ENCODE measurements around the gene PLPPR1. TPM values are rescaled to one million over a fixed set of nuclear protein-coding genes. Genes with fewer than 3 reads are reported as not detected.

Gene PLPPR1
- polyA plus RNA-seq, 1 of the 3 experiments (the other 2 are of a cell fraction), result not detected

DNA sequence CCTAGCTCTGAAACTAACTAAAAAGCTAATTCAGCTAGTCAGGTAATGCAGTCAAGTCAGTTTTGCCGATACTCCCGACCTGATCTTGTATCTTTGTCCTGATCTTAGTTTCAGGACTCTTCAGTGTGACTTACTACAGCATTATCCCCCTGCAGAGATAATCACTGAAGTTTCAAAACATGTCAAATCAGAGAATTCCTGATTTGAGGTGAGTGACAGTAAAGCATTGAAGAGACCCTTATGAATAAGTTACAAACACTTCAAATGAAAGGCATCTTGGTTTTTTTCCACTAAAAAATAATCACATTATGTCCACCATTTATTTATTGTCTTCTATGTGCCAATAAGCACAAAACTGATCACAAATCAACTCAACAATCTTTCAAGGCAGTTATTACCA, 308.7 kb downstream of the PLPPR1 start:
- Histone ChIP-seq H3K9me3 (no peaks in the 10 kb centered on the region), H3K4me2 (no peak overlapping the region), H3K4me3 (ENCODE audit: low read depth in 2 of 2, low read length in 1 of 2) (no peak overlapping the region), H3K79me2 (ENCODE audit: insufficient read depth) (no peaks in the 10 kb centered on the region), H3K9me2 (no peaks in the 10 kb centered on the region), H3K27me3 (ENCODE audit: insufficient read depth) (no peaks in the 10 kb centered on the region), H3K9ac (no peak overlapping the region), H2AFZ (ENCODE audit: low read depth) (no peak overlapping the region), H3K36me3 (replicated peaks in 1 of 2; ENCODE audit: control insufficient read depth in 1 of 2, insufficient read depth in 2 of 2, low read length in 1 of 2) (no peaks in the 10 kb centered on the region), H4K20me1 (ENCODE audit: insufficient read depth) (no peaks in the 10 kb centered on the region), H3F3A (replicated peaks; ENCODE audit: insufficient read depth) (no peaks in the 10 kb centered on the region), H3K4me1 (ENCODE audit: control insufficient read depth in 1 of 2, insufficient read depth in 2 of 2, low read depth in 1 of 2, low read length in 1 of 2) (no peaks in the 10 kb centered on the region), H3K27ac (ENCODE audit: low read depth in 2 of 2, low read length in 1 of 2) (no peak overlapping the region)
- TF ChIP-seq TEAD4 (IDR thresholded peaks at IDR 0.05; ENCODE audit: borderline replicate concordance, insufficient read depth) (no peak), MXI1 (IDR thresholded peaks at IDR 0.05; ENCODE audit: low read depth, low read length) (no peak), FOXJ3 (CRISPR knock-in tag; IDR thresholded peaks at IDR 0.05) (no peak), TAF1 (IDR thresholded peaks at IDR 0.05; ENCODE audit: borderline replicate concordance, low read depth, low read length) (no peak), RAD21 (IDR thresholded peaks at IDR 0.05; ENCODE audit: low read length) (no peak), SMC3 (IDR thresholded peaks at IDR 0.05; ENCODE audit: low read depth, low read length) (no peak), GATA2 (CRISPR knock-in tag; IDR thresholded peaks at IDR 0.05) (no peak)
- TF ChIP-seq, protein P1, sequence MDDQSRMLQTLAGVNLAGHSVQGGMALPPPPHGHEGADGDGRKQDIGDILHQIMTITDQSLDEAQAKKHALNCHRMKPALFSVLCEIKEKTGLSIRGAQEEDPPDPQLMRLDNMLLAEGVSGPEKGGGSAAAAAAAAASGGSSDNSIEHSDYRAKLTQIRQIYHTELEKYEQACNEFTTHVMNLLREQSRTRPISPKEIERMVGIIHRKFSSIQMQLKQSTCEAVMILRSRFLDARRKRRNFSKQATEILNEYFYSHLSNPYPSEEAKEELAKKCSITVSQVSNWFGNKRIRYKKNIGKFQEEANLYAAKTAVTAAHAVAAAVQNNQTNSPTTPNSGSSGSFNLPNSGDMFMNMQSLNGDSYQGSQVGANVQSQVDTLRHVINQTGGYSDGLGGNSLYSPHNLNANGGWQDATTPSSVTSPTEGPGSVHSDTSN (IDR thresholded peaks at IDR 0.05), result no peak
- TF ChIP-seq, protein P2, sequence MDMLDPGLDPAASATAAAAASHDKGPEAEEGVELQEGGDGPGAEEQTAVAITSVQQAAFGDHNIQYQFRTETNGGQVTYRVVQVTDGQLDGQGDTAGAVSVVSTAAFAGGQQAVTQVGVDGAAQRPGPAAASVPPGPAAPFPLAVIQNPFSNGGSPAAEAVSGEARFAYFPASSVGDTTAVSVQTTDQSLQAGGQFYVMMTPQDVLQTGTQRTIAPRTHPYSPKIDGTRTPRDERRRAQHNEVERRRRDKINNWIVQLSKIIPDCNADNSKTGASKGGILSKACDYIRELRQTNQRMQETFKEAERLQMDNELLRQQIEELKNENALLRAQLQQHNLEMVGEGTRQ (IDR thresholded peaks at IDR 0.05; ENCODE audit: borderline replicate concordance, low read depth, low read length), result no peak
- TF ChIP-seq, protein P3, sequence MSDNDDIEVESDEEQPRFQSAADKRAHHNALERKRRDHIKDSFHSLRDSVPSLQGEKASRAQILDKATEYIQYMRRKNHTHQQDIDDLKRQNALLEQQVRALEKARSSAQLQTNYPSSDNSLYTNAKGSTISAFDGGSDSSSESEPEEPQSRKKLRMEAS (IDR thresholded peaks at IDR 0.05; ENCODE audit: low read depth), result no peak
- ChIA-PET POLR2A (no interaction called here), CTCF (interaction anchor here (1.2 kb wide), 1 partner anchor 26 kb away, joined by 3 read pairs; no protein-coding TSS in a partner anchor)
- 11% methylated on average over 2 of the region's 2 CpGs for WGBS (ENCODE audit: low lambda C conversion rate)
- DNase-seq, result no peak

DNA sequence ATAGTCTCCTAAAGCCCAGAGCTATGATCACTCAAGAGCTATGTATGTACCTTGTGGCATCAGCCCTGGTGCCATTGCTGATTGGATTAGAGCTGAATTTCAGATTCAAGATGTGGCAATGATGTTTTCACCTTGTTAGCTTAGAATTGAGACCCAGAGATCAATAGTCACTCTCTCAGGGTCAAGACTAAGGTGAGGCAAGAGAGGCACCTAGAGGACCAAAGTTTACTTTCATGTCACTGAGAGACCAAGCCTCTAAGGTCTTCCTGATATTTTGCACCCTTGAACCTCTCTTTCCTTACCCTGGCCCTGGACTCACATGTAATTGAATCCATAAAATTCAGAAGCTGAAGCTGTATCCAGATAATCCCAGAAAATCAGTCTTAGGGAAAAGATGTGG, 313.4 kb downstream of the PLPPR1 start:
- no peaks in the 10 kb centered on the region for H4K20me1 ChIP-seq (ENCODE audit: insufficient read depth)
- H3K4me3 ChIP-seq (ENCODE audit: low read depth in 2 of 2, low read length in 1 of 2), result no peak overlapping the region
- ChIA-PET POLR2A (no interaction called here), CTCF (no interaction called here)
- no peaks in the 10 kb centered on the region for H3K4me1 ChIP-seq (ENCODE audit: control insufficient read depth in 1 of 2, insufficient read depth in 2 of 2, low read depth in 1 of 2, low read length in 1 of 2)
- TF ChIP-seq JUND (IDR thresholded peaks at IDR 0.05) (no peak), RCOR1 (IDR thresholded peaks at IDR 0.05; ENCODE audit: low read length) (no peak), MXI1 (IDR thresholded peaks at IDR 0.05; ENCODE audit: low read depth, low read length) (no peak), NFIC (IDR thresholded peaks at IDR 0.05; ENCODE audit: borderline replicate concordance) (no peak), FOXM1 (IDR thresholded peaks at IDR 0.05; ENCODE audit: low read depth) (no peak), NRF1 (IDR thresholded peaks at IDR 0.05; ENCODE audit: low read depth, low read length) (no peak), EZH2phosphoT487 (IDR thresholded peaks at IDR 0.05; ENCODE audit: borderline replicate concordance, low read depth) (no peak), SIN3A (IDR thresholded peaks at IDR 0.05; ENCODE audit: borderline replicate concordance, low read depth, low read length) (no peak), TCF12 (IDR thresholded peaks at IDR 0.05) (no peak)
- TF ChIP-seq, protein P4, sequence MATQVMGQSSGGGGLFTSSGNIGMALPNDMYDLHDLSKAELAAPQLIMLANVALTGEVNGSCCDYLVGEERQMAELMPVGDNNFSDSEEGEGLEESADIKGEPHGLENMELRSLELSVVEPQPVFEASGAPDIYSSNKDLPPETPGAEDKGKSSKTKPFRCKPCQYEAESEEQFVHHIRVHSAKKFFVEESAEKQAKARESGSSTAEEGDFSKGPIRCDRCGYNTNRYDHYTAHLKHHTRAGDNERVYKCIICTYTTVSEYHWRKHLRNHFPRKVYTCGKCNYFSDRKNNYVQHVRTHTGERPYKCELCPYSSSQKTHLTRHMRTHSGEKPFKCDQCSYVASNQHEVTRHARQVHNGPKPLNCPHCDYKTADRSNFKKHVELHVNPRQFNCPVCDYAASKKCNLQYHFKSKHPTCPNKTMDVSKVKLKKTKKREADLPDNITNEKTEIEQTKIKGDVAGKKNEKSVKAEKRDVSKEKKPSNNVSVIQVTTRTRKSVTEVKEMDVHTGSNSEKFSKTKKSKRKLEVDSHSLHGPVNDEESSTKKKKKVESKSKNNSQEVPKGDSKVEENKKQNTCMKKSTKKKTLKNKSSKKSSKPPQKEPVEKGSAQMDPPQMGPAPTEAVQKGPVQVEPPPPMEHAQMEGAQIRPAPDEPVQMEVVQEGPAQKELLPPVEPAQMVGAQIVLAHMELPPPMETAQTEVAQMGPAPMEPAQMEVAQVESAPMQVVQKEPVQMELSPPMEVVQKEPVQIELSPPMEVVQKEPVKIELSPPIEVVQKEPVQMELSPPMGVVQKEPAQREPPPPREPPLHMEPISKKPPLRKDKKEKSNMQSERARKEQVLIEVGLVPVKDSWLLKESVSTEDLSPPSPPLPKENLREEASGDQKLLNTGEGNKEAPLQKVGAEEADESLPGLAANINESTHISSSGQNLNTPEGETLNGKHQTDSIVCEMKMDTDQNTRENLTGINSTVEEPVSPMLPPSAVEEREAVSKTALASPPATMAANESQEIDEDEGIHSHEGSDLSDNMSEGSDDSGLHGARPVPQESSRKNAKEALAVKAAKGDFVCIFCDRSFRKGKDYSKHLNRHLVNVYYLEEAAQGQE (IDR thresholded peaks at IDR 0.05; ENCODE audit: low read depth, low read length), result no peak
- TF ChIP-seq, protein P5, sequence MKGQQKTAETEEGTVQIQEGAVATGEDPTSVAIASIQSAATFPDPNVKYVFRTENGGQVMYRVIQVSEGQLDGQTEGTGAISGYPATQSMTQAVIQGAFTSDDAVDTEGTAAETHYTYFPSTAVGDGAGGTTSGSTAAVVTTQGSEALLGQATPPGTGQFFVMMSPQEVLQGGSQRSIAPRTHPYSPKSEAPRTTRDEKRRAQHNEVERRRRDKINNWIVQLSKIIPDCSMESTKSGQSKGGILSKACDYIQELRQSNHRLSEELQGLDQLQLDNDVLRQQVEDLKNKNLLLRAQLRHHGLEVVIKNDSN (IDR thresholded peaks at IDR 0.05; ENCODE audit: borderline replicate concordance, low read depth), result no peak
- TF ChIP-seq, protein P3 (IDR thresholded peaks at IDR 0.05; ENCODE audit: low read depth), result no peak
- H3K27ac ChIP-seq (ENCODE audit: low read depth in 2 of 2, low read length in 1 of 2), result no peak overlapping the region
- H3K9me3 ChIP-seq, result no peaks in the 10 kb centered on the region
- no peaks in the 10 kb centered on the region for H3K79me2 ChIP-seq (ENCODE audit: insufficient read depth)
- no peak overlapping the region for H2AFZ ChIP-seq (ENCODE audit: low read depth)
- no peaks in the 10 kb centered on the region for H3F3A ChIP-seq (replicated peaks; ENCODE audit: insufficient read depth)
- H3K9ac ChIP-seq, result no peak overlapping the region
- 0 out of 2 replicates have a peak, but pooled peaks cover 6% of the 10 kb centered on the region for H3K27me3 ChIP-seq (ENCODE audit: insufficient read depth)
- no peak for DNase-seq
- no peaks in the 10 kb centered on the region for H3K36me3 ChIP-seq (replicated peaks in 1 of 2; ENCODE audit: control insufficient read depth in 1 of 2, insufficient read depth in 2 of 2, low read length in 1 of 2)
- no peak overlapping the region for H3K4me2 ChIP-seq
- H3K9me2 ChIP-seq, result no peaks in the 10 kb centered on the region
